ENCODE measurements around the gene FBLN2.

- TF ChIP-seq CTCF (IDR thresholded peaks at IDR 0.05) (no peak), POLR2A (IDR thresholded peaks at IDR 0.05) (no peak)
Observed at GRCh38 chr3:13584901-13585300, 36.0 kb downstream of the FBLN2 start.
